Measurements from ENCODE around the gene RPL32.

The RPL32 gene

DNA sequence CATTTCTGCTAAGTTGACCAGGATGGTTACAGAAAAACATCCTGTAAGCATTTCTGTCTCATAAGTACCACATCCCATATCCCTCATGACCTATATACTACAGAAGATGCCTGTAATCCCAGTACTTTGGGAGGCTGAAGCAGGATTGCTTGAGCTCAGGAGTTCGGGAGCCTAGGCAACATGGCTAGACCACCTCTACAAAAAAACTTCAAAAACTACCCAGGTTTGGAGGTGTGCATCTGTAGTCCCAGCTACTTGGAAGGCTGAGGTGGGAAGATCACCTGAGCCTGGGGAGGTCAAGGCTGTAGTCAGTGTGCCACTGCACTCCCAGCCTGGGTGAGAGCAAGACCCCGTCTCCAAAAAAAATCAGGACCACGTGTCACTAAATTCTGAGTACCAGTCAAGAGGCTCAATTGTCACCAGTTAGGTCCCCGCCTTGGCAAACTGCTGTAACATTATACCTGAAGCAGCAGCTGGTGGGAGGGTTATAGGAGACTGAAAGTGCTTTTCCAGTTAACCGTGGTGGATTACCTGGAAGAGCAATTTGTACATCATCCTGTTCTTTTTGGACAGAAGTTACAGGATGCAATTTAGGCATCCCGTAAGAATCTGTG is 6.2 kb downstream of the RPL32 start:
- DNase-seq, result no peak

DNA sequence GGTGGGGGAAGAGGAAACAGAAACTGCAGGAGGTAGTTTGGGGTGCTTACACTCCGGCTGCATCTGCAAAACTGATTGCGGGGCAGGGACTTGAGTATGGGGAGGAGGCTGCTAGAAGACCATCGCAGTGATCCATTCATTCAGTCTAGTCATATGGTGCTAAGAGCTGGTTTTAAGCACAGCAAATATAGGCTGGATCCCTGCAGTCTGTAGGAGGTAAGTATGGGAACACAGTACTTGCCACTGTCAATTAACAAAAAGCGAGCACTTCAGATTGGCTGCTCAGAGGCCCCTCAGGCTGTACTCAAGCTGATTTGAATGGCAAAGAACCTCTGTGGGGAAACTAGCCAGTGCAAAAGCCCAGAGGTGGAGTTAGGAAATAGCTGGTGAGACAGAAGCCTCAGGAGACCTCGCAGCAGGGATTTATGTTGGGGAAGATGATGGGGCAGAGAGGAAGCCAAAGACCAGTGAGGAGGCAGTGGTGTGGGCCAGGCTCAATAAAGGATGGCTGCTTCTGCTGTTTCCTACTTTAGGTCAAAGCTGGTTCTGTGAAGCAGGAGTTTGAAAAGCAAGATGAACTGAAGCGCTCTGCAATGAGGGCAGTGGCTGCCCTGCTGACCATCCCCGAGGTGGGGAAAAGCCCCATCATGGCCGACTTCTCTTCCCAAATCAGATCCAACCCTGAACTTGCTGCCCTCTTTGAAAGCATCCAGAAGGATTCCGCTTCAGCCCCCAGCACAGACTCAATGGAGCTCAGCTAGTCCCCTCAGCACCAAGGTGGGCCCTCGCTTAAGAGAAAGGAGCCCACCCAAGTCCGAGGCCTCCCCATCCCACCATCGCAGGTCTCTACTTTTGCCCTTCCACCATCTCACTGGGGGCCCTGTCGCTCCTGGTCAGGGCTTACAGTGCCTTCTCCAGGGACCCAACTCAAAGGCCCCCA is 7.9 kb downstream of the RPL32 start:
- DNase-seq, result no peak

DNA sequence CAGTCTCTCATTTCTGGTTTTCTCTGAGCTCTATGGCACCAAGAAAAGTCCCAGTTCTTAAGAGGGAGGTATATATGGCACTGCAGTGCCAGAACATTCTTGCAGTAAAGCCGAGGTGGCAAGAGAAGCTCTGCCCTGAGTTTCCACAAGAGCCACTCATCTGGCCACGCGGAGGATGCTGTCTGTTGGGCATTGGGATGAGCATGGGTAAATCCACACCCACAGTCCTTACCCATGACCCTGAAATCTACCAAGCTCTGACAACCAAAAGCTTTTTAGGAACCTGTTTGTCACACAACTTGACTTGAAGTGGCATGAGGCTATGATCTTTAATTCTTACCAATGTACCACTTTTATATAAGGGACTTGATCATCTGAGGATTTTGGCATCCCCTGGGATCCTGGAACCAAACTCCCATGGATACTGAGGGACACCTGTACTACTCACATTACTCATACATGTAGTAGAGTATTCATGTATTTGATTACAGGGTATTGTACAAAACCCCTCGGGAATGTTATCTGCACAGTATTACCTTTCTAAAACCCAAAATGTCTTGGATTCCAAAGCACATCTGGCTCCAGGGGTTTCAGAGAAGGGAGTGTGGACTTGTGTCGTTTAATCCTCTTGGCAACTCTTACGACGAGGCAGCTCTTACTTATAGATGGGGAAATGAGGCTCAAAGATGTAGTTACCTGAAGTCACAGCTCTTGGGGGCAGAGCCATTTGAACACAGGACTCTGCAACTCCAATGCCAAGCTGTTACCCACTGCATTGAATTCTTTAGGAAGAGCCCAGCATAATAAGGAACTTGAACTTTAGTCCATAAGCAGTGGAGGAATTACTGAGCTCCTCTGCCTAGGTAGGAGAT is 8.8 kb downstream of the RPL32 start:
- DNase-seq, result no peak

DNA sequence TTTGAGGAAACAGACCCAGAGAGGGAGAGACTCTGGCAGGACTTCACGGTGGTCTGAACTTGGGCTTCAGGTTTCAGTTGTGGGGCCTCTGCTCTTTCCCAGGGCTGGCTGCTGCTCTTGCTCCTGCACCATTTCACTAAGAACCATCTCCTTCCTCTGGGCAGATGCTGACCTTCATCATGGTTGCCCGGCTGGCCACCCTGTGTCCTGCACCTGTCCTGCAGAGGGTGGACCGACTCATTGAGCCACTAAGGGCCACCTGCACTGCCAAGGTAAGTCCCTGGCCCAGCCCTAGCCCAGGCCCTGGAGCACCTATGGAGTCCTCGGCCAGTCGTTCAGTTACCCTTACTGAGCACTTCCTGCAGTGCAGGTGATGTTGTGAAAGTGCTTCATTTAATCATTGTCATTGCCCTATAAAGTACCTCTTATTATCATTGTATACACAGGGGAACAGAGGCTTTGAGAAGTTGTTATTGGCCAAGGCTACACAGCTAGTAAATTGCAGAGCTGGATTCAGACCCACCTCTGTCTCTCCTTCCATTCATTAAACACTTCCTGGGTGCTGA is 10.0 kb downstream of the RPL32 start:
- no peak for DNase-seq

DNA sequence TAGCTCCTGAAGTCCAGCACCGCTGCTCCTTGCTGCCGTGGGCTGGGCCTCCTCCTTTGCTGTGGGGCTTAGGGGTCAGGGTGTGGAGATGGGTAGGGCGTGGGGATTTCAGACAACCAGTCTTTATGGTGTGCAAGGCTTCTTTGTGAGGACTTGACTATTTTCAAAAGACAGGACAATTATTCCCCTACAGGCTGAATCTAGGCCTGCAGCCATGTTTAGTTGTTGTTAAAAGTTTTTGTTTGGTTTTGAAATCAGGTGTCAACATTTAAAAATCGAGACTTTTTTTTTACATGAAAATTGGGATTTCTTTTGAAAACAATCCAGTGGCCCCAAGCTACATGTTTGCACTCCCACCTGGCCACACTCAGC is 10.6 kb downstream of the RPL32 start:
- no peak for DNase-seq

DNA sequence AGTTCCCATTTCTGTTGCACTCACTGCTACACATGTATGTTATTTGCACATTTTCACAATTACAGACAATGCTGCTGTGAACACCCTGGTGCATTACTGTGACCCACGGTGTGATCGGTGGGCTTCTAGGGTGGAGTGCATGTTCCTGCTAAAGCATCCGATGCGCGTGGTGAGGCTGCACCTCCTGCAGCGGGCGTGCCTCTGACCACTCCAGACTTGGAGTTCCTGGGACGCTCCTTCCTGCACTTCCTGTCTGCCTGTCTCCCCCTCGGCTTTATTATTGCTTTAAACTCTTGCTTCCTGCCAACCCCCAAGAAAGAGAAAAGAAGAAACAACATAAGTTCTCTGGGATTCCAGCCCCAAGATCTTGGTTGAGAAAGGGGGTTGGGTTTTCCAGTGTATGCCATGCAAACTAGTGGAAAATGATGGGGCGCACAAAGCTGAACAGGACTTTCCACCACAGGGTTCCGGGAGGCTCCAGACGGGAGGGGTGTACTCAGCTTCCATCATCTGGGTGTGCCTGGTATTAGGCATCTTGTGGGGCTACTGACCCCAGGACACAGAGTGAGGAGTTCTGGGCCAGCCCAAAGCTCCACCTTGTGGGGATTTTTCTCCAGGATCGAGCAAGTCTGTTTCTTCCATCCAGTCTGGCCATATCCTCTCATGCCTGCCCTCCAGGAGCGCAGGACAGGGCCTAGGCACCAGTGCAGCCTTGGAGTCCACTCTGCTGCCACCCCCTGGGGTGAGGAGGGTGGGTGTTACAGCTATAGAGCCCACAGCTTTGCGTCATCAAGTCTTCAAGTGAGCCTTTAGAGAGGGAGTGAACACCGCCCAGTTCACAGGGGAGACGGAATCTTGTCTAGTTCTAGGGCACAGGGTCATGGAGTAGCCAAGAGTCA is 11.2 kb downstream of the RPL32 start:
- no peak for DNase-seq

DNA sequence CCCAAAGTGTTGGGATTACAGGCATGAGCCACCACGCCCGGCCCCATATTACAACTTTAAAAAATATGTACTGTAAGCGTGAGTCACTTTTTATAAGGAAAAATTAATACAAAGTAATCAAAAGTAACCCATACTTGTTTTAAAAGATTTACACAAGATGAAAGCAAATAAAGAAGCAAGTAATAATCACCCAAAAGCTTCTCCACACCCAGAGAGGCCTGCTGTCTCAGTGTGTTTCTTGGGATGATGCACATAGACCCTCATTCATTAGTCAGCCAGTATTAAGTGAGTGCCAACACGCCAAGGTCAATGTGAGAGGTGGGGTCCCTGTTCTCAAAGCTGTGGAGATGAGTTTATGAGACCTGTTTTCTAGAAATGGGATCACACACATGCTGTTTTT is 12.0 kb downstream of the RPL32 start:
- DNase-seq, result no peak

DNA sequence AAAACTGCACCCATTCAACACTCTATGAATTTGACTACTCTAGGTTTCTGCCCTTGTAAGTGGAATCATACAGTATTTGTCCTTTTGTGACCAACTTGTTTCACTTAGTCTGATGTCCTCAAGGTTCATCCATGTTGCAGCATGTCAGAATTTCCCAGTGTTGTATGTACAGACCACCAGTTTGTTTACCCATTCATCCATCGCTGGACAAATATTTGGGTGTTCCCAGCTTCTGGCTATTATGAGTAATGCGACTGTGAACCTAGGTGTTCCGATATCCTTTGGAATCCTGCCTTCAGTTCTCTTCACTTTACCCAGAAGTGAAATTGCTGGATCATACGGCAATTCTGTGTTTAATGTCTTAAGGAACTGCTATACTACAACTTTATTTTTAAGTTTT is 12.6 kb downstream of the RPL32 start:
- no peak for DNase-seq

DNA sequence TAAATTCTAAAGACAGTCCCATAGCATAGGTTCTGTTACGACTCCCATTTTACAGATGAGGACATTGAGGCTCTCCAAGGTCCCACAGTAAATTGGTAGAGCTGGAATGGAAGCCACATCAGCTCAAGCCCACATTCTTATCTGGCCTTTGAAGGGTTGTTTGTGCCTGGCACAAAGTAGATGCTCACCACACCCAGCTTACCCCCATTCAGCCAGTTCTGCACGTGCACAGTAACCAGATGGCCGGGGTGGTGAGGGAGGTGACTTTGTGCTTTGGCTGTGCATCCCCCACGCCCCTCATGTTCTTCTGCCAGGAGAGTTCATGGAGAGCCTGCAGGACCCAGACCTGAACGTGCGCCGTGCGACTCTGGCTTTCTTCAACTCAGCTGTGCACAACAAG is 16.2 kb downstream of the RPL32 start:
- no peak for DNase-seq

DNA sequence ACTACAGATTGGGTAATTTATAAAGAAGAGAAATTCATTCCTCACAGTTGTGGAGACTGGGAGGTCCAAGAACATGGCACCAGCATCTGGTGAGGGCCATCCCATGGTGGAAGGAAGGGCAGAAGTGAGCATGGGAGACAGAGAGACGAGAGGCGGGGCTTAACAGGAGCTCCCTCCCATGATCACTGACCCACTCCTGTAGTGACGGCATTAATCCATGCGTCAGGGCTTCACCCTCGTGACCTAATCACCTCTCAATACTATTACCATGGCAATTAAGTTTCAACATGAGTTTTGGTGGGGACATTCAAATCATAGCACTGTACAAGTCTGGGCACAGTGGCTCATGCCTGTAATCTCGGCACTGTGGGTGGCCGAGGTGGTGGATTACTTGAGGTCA is 17.1 kb downstream of the RPL32 start:
- DNase-seq, result no peak

DNA sequence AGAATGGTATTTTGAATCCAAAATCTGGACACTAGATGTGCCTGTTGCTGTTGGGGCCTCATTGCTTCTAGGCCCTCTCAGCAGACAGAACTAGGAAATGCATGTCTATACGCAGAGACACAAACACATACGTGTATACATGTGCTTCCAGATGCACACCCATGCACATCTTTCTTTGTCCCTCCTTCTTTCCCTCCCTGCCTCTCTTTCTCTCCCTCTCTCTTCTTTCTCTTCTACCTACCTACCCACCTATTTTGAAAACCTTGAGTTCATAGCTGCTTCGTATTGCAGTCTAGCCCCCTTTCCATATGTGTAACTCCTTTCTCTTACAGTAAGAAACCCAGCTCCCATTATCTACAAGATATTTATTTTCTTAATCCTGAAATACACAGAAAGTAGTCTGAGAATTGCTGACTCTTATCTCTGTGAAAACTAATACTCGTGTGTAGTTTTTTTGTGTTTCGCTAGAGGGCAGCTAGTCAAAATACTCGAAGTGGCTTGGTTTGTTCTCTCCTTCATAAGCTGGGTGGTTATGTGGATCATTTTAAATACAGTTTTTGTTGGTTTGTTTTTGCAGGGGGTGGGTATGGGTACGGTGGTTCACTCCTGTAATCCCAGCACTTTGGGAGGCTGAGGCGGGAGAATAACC is 18.5 kb downstream of the RPL32 start:
- DNase-seq, result no peak

DNA sequence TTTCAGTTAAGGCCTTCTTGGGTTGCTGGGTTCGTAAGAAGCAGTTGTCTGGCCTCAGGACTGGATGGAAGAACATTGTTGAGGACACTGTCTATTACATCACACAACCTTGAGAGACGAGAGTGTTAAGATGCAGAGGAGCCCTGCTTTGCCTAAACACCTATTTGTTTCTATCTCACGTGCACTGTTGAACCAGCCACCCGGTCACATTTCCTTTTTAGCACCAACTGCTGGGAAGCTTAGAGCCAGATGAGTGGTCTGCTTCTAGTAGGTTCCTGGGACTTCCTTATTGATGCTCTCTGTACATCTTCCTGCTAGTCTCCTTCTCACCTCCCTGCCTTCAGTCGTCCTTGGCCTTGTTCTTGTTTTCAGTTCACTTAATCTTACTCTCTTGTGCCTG is 22.6 kb downstream of the RPL32 start:
- no peak for DNase-seq

DNA sequence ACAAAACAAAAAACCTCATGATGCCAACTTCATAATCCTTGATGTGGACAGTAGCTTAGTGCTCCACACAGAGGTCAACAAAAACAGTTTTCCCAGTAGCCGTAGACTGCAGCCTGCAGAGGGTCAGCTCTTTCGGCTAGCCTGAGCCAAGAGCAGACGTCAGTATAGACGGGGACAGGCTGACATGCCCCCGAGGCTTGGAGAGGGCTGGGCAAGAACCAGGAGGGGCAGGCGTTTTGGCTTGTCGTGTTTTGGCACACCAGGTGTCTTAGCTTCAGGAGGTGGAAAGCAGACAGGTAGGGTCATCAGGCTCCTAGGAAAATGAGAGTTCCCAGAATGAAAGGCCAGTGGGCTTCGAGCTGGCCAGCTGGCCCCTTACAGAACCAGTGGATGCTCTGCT is 23.1 kb downstream of the RPL32 start:
- DNase-seq, result no peak

DNA sequence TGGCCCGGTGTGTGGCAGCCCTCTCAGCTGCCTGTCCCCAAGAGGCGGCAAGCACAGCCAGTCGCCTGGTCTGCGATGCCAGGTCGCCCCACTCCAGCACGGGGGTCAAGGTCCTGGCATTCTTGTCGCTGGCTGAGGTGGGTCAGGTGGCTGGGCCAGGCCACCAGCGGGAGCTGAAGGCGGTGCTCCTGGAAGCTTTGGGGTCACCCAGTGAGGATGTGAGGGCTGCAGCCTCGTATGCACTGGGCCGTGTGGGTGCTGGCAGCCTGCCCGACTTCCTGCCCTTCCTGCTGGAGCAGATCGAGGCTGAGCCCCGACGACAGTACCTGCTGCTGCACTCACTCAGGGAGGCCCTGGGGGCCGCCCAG is 24.0 kb downstream of the RPL32 start:
- DNase-seq, result no peak

DNA sequence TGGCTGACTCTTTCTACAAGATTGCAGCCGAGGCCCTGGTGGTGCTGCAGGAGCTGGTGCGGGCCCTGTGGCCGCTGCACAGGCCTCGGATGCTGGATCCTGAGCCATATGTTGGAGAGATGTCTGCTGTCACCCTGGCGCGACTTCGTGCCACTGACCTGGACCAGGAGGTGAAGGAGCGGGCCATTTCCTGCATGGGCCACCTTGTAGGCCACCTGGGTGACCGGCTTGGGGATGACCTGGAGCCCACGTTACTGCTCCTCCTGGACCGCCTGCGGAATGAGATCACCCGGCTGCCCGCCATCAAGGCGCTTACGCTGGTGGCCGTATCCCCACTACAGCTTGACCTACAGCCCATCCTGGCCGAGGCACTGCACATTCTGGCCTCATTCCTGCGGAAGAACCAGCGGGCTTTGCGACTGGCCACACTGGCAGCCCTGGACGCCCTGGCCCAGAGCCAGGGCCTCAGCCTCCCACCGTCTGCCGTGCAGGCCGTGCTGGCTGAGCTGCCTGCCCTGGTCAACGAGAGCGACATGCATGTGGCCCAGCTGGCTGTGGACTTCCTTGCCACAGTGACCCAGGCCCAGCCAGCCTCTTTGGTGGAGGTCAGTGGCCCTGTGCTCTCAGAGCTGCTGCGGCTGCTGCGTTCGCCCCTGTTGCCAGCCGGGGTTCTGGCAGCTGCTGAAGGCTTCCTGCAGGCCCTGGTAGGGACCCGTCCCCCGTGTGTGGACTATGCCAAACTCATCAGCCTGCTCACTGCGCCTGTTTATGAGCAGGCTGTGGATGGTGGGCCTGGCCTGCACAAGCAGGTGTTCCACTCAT is 24.6 kb downstream of the RPL32 start:
- DNase-seq, result no peak

DNA sequence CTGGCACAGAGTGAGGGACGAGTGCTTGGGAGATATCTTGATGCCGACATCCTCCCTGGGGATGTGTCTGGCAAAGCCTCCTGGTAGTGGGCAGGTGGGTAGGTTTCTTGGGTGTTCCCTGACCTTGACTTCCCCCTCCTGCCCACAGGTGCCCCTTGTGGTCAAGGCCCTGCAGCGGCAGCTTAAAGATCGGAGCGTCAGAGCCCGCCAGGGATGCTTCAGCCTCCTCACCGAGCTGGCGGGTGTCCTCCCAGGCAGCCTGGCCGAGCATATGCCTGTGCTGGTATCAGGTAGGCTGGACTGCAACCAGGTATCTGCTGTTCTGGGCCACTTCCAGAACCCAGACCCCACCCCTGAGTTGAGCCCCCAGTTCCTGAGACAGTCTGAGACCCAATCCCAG is 25.6 kb downstream of the RPL32 start:
- DNase-seq, result no peak

DNA sequence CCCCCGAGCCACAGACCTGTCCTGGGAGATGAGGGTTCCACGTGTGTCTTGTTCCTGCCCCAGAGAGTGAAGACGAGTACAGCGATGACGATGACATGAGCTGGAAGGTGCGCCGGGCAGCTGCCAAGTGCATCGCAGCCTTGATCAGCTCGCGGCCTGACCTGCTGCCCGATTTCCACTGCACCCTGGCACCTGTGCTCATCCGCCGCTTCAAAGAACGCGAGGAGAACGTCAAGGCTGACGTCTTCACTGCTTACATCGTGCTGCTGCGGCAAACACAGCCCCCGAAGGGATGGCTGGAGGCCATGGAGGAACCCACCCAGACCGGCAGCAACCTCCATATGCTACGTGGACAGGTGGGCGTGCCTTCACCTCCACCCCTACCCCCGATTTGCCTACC is 26.3 kb downstream of the RPL32 start:
- DNase-seq, result no peak

DNA sequence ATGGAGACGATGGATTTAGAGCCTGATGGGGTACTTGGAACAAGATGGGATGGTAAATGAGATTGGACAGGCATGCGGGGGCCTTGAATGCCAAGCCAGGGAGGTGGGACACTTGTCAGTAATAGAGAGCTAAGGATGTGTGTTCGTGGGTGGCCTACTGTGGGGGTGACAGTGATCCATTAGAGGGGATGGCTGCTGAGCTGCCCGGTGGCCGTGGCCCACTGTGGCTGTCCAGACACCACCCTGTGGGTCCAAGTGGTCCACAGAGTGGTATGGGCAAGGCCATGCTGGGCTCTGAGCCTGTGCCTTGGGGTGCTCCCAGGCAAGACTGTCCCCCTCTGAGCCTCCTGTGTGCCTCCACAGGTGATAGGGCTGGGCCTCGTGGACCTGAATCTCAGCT is 27.4 kb downstream of the RPL32 start:
- DNase-seq, result no peak

DNA sequence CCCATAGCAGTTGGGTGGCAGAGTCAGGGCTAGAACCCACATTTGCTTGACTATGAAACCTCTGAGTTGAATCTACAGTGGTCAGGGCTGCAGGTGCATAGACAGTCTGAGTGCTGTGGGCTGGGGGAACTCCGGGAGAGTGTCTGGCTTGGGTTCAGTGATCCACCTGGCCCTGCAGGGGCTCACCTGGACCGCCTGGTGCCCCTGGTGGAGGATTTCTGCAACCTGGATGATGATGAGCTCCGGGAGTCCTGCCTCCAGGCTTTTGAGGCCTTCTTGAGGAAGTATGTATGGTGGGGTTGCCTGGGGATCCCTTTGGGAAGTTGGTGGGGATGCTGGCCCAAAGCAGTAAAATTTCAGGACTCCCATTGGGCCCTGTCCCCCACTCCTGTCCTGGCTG is 28.6 kb downstream of the RPL32 start:
- DNase-seq, result no peak

DNA sequence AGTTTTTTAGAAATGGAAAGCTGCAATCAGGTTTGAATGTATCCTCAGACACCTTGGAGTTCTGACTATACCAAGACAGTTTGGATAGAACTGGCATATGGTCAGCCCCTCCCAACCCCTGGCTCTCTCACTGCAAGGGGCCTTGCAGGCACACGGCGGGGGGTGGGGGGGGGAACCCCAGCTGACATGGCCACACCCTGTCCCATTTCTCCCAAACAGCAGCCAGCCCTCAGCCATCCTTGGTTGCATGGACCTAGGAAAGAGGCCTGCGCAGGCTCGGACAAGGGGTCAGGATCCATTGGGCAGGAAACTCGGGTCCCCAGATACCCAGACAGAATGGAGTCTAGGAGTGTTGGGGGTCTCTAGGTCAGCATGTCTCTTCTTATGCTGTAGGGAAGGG is 30.4 kb downstream of the RPL32 start:
- no peak for DNase-seq

Data from right kidney (tissue), 1 donor.